ENCODE results near the gene BRINP3.

Gene BRINP3

GRCh38 chr1:190444464-190444863, 33.2 kb downstream of the BRINP3 start:
- TF ChIP-seq CTCF (IDR thresholded peaks at IDR 0.05), result no peak

DNA sequence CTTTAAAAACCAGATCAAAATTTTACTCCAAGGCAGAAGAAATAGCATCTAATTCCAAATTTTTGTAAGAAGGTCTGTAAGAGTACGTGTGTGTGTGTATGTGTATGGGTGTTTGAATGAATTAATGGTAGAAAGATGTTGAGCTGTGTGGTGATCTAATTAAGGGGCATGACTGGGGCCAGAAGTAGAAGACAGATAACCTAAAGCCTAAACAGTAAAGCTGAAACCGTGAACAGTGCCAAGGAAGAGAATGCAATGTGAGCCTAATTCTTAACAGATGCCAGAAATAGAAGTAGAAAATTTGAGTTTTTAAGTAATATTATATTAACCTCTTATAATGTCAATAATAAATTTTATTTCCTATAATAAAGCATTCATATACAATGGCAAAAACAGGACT, 38.2 kb downstream of the BRINP3 start:
- TF ChIP-seq CTCF (IDR thresholded peaks at IDR 0.05), result no peak

DNA sequence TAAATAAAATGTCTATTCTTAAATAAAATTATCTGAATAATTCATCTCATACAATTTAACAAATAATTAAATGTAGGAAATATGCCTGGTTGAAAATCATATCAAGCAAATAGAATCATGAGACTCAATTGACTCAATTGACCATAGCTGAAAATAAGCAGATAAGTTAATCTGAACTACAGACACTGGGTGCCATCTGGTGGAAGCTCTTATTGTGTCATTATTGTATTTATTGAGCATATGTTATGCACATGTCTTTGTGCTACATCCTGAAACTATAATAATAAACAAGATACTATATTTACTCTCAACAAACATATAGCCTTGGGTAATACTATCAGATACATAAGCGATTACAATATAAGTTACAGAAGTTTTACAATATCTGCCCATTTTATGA, 41.0 kb downstream of the BRINP3 start:
- TF ChIP-seq CTCF (IDR thresholded peaks at IDR 0.05), result peak; percentile 65

- no peak for TF ChIP-seq CTCF (IDR thresholded peaks at IDR 0.05)
Observed at GRCh38 chr1:190429932-190430331, 47.7 kb downstream of the BRINP3 start.

GRCh38 chr1:190429141-190429540, 48.5 kb downstream of the BRINP3 start:
- no peak for TF ChIP-seq CTCF (IDR thresholded peaks at IDR 0.05)

DNA sequence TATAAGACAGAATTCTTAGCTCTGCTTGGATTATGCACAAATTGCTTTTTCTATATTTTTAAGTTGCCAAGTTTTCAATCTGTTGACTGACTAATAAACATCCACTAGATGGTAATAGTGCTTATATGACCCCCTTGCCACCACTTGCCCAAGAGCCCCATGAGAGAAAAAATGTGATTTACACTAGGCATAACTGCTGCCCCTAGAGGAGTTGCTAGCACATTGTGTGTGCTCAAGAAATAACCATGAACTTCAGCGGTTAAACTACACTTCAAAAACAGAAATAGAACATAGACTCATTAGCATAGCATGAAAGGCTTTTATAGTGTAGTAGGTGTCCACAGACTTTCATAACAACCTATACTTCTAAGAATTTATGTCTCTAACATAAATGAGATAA, 61.4 kb downstream of the BRINP3 start:
- no peak for TF ChIP-seq CTCF (IDR thresholded peaks at IDR 0.05)

DNA sequence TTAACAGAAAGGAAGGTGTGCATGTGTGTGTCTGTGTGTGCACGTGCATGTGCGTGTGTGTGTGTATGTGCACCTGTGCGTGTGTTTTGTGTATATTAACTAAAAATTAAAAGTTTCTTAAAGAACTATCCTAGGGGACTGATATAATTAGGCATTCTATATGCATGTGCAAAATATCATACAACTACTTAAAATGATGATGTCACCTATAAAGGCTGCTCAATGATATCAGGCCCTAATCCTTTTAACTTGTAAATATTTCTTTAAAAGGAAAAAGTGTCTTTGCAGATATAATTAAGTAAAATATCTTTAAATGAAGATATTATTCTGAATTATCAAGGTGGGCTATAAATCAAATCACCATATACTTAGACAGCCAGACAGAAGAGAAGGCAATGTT, 64.5 kb downstream of the BRINP3 start:
- TF ChIP-seq CTCF (IDR thresholded peaks at IDR 0.05), result no peak

- TF ChIP-seq CTCF (IDR thresholded peaks at IDR 0.05), result no peak
Observed at GRCh38 chr1:190403402-190403801, 74.3 kb downstream of the BRINP3 start.

Measured in LNCAP (cell line).